A172 (cell line): ENCODE data around the gene BAIAP2. TPM values are rescaled to one million over a fixed set of nuclear protein-coding genes. Genes with fewer than 3 reads are reported as not detected.
A peak's percentile ranks its signal among the peaks of the same experiment; 100 is the strongest.

ENCODE experiments used
- DNase-seq: peaks from one replicate; pipeline ENCODE4 v3.0.0-alpha.2; 2015; ENCODE audit warnings: low spot score
- total RNA-seq: library from RNA; depleted of rRNA; stranded (reverse); fragments of >200 nt; shearing (Covaris generic); gene quantifications from 2 replicates; pipeline ENCODE4 v1.2.3, GENCODE V29; 2014

The BAIAP2 gene
- total RNA-seq, 1 experiment from 2014 or later, result 89.5 TPM

DNA sequence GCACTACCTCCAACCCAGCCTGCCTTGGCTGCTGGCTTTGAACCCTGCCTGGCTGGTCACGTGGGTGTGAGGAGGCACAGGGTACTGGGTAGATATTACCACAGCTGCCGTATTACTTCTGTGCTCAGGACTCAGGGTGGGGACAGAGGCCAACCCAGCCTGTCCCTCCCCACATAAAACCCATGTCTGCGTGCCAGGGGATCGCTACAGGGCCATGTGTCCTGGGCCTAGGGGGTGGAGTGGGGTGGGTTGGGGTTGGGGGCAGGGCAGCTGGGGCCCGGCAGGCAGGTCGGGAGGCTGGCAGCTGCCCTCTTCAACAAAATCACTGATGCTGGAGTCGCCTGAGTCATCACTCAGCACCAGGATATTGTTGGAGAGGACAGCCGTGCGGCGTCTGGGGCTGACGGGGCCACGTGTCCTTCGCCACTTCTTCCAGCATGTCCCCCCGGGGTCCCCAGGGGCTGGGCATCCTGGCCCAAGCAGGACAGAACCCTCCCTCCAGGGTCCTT is 90.7 kb downstream of the BAIAP2 start:
- DNase-seq, result peak; percentile 45

DNA sequence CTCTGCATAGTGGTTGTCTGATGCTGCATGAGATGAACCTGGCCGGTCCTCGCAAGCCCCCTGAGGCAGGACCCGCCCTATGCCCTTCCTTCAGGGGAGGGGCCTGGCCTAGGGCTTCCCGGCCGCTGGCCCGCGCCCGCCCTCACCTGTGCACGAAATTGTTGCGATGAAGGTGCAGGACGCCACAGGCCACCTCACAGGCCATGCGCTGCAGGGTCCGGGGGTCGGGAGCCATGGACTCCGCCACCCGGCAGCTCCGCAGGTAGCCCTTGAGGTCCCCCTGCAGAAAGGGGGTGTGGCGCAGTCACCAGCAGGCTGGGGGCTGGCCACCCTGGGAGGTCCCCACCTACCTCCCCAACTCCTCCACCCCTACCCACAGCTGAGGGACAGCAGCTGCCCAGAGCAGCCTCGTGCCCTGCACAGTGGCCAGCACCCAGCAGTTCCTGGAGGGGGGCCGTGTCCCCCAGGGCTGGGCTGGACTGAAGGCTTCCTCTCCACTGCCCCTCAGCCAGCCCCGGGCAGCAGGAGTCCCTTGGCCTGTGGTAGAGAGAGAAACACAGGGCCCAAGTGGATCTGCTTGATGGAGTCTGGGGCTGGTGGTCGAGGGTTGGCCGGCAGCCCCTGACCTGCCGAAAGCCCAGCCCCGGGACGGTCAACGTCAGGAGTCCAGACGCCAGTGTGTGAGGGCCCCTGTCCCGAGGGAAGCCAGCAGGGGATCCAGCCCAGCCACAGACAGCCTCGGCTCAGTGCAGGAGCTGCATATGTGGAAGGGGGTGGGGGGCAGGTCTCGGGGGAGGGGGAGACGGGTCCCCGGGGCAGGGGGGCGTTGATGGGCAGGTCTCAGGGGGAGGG is 91.6 kb downstream of the BAIAP2 start:
- DNase-seq, result no peak

DNA sequence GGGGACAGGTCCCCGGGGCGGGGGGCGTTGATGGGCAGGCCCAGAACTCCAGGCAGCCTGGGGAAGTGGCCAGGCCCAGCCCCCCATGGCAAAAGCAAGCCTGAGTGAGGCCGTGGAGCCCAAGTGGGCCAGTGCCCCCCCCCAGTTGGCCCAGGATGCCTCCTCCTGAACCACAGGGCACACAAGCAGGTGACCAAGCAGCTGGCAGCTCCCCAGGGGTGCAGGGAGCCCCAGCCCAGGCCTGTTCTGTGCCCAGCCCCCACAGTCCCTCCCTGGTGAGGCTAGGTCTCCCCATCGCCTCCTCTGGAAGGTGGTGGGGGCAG is 92.1 kb downstream of the BAIAP2 start:
- no peak for DNase-seq

DNA sequence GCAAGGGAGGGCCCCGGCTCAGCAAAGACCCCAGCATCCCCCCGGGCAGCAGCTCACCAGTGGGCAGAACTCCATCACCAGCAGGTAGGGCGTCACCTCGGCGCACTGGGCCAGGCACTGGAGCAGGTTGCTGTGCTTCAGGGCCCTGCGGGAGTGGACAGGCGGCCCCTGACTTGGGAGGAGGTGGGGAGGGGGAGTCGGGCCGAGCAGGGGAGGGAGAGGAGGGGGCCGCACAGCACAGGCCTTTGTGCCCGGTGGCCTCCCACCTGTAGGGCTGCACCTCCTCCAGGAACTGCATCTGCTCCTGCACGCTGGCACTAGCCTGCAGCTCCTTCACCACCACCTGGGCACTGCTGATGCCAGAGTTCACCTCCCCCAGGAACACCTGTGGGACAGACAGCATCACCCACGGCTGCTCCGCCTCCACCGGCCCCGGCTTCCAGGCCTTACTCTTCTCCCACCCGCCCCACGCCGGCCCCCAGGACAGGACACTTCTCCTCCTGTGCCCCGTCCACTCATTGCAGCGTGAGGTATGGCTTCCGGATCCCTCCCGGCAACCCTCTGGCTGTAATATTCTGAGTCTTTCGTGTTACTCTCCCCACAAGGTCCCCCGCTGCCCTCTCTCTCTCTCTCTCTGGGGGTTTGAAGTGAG is 92.7 kb downstream of the BAIAP2 start:
- DNase-seq, result no peak

DNA sequence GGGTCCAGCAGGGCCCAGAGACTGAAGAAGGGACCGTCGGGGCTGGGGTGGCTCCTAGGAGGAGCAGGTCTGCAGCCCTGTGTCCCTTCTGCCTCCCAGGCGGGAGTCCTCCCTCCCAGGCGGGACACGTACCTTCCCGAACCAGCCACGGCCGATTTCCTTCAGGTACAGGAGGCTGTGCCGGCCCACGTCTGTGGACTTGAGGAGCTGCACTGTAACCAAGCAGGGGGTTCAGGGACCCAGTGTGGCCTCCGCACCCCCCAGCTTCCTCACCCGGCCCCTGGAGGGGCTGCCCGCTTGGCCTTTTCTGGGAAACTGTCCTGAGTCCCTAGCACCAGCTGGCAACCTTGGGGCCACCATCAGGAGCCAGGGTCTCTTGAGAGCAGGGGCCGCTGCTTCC is 93.4 kb downstream of the BAIAP2 start:
- no peak for DNase-seq

DNA sequence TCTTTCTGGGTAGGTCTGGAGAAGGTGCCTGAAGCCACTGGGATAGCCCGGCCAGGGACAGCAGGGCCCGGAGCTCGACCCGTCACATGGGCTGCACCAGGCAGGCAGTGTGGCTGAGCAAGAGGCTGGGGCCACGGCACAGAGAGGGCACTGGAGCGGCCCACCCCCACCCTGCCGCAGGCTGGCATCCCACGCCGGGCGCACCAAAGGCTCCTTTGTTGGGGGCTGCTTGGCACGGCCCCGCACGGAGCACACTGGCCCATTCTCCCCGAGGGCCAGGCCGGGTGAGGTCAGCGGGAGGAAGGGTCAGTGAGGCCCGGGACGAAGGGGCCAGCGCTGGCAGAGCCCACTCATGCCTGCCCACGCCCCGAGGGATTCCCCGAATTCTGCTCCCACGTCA is 93.8 kb downstream of the BAIAP2 start:
- no peak for DNase-seq

DNA sequence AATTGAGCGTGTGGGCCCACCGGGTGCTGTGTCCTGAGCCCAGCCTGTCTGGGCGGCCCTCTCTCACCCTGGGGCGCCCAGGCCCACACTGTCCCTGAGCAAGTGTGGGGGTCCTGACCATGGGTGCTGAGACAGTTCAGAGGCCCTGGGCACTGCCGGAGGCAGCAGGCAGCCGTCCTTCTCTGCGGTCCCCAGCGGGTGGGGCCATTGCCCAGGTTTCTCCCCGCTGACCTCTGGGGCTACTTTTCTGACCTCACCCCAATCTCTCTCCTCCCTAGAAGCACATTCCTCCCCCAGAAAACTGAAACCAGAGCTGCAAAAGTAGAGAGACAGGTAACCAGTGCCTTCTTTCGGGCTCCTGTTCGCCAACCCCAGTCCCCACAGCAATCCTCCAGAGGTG is 94.3 kb downstream of the BAIAP2 start:
- DNase-seq, result no peak

DNA sequence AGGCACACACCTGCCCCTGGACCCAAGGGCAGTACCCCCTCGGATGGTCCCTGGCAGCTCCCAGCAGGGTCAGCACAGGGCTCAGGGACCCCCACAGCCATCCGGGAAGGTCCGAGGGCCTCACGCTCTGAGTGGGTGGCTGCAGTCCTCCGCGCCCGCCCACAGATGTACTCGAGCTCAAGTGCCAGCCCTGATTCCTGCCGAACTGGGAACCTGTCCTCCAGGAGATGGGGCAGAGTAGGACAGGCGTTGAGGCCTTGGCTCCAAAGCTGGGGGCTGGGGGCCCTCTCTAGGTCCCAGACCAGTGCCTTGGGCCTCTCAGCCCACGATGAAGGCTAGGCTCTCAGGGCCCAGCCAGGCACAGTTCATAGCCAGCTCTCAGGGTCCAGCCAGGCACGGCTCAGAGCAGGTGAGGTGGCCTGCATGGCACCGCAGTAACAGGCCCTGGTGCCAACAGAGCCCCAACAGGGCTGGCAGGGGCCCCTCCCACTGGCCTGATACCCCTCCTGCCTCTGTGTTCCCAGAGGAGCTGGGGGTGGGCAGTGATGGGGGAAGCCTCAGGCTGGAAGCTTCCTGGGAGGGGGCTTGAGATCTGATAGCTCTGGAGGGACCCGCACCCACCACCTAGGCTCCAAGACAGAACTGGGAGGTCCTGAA is 94.9 kb downstream of the BAIAP2 start:
- DNase-seq, result no peak

DNA sequence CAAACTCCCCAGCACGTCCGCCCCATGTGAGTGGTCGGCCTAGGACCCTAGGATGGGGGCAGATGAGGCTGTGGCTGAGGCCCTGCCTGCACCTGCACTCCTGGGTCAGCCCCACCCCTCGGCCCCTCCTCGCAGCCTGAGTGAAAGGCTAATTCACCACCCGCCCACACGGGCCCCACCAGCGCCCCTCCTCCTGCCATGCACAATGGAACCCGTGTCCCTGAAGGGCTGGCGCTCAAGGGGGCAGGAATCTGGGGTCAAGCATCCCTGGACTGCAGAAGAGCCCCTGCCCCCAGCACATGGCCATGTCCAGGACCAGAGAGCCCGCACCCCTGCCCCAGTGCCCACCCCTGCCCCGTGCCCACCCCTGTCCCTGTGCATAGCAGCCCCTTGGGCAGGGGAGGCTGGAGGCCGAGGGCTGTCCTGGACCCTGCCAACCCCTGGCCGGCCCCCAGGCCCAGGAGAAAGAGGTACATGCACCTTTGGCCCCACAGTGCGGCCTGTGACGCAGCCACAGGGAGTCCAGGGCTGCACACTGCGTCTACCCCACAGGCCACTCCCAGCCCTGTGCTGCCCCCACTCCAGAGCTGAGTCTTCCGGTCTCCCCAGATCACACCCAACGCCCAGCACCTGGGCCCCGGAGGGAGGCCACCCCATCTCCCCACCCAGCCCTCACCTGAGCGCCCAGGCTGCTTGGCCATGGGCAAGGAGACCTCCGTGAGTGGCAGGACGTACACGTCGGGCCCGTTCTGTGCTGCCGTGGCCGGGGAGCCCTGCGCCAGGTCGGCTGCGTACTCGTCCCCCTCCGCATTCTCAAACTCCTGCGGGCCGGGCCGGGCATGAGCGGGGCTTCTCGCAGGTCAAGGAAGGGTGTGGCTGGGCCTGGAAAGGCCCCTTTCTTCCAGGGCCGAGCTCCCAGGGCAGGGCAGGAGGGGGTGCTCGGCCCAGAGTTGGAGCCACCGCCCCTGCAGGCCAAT is 95.7 kb downstream of the BAIAP2 start:
- no peak for DNase-seq

DNA sequence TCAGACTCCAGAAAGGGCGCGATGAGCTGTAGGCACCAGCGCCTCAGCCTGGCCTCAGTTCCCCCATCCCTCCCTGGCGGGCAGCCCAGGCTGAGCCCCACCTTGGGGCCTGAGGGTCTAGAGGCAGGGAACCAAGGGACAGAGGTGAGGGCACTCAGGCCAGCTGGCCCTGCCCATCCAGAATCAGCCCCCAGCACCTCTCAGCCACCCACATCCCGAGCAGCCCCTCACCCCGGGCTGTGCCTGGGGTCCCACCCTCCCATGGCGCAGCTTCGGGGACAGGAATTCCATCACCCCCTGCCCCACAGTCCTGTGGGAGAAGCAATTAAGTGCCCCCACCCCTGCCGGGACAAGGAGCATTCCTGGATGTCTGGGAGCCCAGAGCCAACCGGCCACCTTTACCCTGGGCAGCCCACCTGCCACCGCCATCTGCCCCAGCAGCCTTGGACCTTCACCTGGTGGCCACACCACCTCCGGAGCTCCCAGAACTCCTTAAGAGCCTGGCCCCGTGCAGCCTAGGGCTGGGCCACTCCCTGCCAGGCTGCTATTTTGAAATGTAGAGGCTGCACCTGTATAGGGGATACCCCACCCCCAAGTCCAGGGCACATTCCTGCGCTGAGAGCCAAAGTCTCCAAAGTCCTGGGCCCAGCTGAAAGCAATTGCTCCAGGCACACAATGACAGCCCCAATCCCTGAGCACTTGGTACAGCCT is 96.7 kb downstream of the BAIAP2 start:
- DNase-seq, result no peak

DNA sequence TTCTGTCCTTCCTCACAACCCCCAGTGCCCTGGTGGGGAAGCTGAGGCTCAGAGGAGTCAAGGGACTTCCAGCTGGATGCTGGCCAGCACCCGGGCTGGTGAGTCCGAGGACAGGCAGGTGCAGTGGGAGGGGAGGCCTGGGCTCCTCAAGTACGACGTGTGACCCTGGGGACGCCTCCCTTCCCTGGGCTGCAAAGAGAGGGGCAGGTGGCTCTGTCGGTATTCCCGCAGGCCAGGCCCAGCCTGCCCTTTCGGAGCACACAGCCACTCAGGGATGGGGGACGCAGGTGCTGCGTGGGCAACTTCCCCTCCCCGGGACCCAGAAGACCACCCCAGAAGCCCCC is 97.2 kb downstream of the BAIAP2 start:
- DNase-seq, result no peak

DNA sequence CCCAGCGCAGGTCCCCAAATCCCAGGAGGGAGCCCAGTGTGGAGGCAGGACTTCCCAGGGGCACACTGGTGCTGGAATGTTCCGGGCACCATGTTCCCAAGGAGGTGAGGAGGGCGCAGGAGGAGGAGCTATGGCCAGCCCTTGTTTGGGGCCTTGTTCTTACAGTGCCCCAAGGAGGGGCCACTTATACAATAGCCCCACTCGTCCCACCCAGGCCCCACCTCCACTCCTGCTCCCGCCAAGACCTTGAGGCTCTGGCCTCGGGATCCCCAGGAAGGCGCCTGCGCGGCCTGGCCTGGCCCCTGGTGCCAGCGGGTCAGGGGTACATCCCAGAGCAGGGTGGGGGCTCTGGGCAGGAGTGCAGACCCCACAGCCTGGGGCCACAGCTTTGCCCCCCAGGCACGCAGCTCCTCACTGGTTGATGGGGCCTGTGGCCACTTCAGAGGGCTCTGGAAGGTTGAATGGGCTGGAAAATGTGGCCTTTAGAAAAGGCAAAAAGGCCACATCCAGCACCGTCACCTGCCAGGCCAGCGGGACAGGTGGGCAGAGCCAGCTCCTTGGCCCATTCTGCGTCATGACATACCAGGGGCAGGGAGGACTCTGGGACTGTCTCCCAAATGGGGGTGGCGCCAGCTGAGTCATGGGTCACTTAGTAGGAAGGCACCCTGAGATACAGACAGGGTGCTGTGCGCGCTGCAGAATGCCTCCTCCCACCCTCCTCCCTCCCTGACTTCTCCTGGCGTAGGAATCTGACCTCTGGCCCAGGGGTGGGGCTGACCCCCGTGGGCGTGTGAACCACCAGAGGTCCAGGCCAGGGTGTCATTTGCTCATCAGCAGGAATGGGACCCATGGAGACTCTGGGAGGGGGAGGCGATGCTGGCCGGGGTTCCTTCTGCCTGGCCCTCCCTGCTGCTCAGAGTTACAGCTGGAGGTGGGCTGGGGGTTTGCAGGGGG is 98.1 kb downstream of the BAIAP2 start:
- no peak for DNase-seq

DNA sequence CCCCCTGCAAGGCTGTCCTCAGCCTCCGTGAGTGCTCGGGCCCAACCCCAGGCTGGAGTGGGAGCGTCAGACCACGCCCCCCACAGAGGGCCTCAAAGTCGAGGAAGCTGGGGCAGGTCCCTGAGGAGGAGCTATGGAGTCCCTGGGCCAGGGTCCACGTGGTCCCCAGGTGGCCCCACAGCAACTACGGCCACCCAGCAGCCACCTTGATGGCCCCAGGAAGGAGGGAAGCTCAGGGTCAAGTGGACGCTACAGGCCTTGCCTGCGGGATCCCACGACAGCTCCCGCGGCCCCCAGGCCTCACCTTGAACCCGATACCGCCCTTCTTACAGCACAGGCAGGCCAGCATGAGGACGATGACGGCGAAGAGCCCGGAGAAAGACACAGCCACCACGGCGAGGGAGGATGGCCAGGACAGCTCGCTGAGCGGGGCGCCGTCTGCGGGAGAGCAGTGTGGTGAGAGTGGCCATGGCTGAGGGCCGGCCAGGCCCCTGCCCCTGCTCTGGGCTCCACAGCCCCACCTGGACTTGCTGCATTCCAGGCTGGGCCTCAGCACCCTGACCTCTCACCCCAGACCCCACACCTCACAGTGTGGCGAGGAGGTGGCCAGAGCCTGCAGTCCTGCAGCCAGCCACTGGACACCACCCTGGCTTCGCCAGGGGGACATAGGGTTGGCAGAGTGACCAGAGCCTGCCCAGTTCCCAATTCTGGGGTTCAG is 99.3 kb downstream of the BAIAP2 start:
- DNase-seq, result no peak

DNA sequence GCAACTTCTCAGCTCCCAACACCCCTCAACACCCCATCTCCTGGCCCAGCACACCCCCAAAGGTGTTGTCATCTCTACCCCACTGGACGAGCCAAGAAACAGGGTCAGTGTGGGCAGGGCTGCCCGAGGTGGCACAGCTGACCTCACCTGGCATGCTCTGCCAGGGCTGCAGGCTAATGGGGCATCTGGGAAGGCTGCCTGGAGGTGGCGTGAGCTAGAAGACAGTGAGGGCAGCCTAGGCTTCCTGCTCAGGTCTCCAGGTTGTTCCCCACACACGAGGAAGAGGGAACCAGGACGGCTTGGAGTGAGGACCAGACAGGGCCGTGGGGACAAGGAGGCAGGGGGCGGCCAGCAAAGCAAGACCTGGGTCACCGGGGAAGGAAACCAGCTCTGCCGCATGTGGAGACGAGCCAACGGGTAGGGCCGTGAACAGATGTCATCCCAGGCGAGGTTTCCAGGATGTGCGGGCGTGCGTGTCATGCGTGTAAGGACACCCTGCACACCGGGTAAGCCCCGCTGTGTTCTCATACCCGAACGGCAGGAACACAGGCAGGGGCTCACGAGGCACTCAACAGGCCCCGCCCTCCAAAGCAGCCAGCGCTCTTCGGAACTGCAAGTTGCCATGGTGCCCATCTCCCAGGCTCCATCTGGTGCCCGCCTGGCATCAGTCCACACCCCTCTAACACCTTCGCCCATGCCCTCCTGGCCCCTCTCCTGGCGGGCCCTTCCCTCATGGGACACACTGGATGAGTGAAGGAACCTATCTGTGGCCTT is 100.7 kb downstream of the BAIAP2 start:
- no peak for DNase-seq

DNA sequence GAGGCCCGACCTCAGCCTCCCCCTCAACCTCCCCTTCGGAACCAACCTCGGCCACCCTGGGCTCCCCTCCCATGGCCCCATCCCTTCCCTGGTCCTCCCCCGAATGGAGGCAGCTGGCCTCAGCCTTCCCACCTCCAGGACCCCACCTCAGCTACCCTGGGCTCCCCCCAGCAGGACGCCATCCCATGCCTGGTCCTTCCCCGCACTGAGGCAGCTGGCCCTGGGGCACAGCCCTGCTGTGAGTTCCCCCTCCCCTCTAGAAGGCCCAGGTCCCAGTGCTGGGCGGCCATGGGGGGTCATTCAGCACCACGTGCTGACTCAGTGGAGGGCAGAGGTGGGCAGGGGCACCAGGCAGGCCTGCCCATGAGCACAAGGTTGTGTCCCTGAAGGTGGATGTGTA is 101.4 kb downstream of the BAIAP2 start:
- DNase-seq, result no peak

DNA sequence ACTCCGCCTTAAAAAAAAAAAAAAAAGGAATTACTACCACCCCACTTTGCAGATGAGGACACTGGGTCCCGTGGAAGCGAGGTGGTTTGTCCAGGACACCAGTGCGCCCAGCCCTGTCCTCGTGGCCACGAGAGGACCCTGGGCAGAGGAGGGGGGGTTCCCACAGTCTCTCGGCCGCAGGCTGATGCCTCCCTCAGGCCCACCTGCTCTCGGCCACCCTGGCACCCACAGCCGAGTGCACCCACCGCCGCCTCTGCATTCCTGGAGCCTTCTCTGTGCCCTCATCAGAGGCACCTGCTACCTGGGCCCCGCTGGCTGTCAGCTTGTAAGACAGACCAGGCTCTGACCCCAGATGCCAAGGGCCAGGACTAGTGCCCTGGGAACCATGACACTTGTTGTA is 102.3 kb downstream of the BAIAP2 start:
- no peak for DNase-seq

DNA sequence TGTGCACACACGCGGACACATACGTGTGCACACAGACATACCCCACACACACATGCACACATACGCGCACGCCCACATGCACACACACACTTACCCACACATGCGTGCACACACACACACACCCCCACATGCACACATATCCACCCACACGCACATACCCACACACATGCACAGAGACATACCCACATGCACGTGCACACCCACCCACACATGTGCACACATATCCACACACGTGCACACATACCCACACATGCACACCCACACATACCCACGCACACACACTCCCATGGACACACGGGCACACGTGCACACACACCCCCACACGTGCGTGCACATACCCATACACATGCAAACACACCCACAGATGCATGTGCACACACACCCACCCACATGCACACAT is 103.1 kb downstream of the BAIAP2 start:
- DNase-seq, result no peak

DNA sequence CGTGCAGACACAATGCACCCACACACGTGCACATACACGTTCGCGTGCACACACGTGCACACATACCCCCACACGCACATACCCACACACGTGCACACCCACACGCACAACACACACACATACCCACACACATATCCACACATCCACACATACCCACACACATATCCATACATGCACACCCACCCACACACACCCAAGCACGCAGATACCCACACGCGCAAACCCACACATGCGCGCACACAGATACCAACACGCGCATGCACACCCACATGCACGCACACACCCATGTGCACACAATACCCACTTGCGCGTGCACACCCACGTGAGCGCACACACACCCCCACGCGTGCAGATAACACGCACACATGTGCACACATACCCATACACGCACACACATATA is 103.5 kb downstream of the BAIAP2 start:
- DNase-seq, result no peak

DNA sequence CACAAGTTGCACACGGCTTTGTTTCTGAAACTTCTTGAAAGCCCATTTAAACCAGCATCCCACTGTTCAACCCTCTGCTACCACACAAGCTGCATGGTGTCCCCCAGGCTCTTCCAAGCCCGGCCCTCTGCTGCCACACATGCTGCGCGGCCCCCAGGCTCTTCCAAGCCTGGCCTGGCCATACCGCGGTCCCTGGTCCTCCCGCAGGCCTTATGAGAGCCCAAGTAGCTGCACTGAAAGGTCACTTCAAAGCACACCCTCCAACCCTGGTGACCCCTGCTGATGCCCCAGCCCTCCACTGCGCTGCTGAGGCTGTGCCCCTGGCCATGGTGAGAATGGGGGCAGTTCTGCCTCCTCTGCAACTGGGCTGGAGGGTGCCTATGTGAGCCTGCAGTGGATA is 104.5 kb downstream of the BAIAP2 start:
- DNase-seq, result no peak
